IgD-negative memory B cell (primary cell): ENCODE results near the gene IRAK2. TPM values are rescaled to one million over a fixed set of nuclear protein-coding genes. Genes with fewer than 3 reads are reported as not detected.
A peak's percentile ranks its signal among the peaks of the same experiment; 100 is the strongest.

ENCODE experiments used
- H3K27ac Mint-ChIP-seq, 3 donors: one replicate each; pipeline ENCODE4 v1.8.0; 2020 to 2022; ENCODE audit warnings: mild to moderate bottlenecking in 3 of 3, mixed read lengths in 3 of 3, moderate library complexity in 1 of 3
- H3K27me3 Mint-ChIP-seq: one replicate; pipeline ENCODE4 v1.8.0; 2021; ENCODE audit warnings: mixed read lengths
- H3K36me3 Mint-ChIP-seq: one replicate; pipeline ENCODE4 v1.8.0; 2020; ENCODE audit warnings: mild to moderate bottlenecking, mixed read lengths
- H3K4me1 Mint-ChIP-seq, 3 donors: one replicate each; pipeline ENCODE4 v1.8.0; 2020 to 2022; ENCODE audit warnings: mixed read lengths in 3 of 3, mild to moderate bottlenecking in 1 of 3
- H3K4me3 Mint-ChIP-seq, 4 donors: one replicate each; pipeline ENCODE4 v1.8.0; 2020 to 2022; ENCODE audit warnings: mild to moderate bottlenecking in 4 of 4, mixed read lengths in 4 of 4, moderate library complexity in 3 of 4
- H3K9me3 Mint-ChIP-seq, 3 donors: one replicate each; pipeline ENCODE4 v1.8.0; 2020 to 2021; ENCODE audit warnings: mixed read lengths in 3 of 3, mild to moderate bottlenecking in 1 of 3
- polyA plus RNA-seq: library from polyadenylated mRNA; unstranded; fragments of 300-500 nt; fragmentation: Illumina TruSeq; gene quantifications from one replicate; pipeline ENCODE4 v1.2.3, GENCODE V29; 2021

The IRAK2 gene
- polyA plus RNA-seq, 1 donor from 2014 or later, result 8.4 TPM

GRCh38 chr3:10289077-10289476 lies 124.4 kb downstream of the IRAK2 start:
- H3K36me3 Mint-ChIP-seq, result peaks cover 5% of the 10 kb centered on the region
- no peak overlapping the region for H3K4me3 Mint-ChIP-seq
- peaks cover 26 to 31% (median 28%) of the 10 kb centered on the region in 3 donors for H3K4me1 Mint-ChIP-seq
- H3K27me3 Mint-ChIP-seq, result no peaks in the 10 kb centered on the region
- H3K9me3 Mint-ChIP-seq, result no peaks in the 10 kb centered on the region
- no peak overlapping the region for H3K27ac Mint-ChIP-seq

GRCh38 chr3:10289787-10290355 lies 125.2 kb downstream of the IRAK2 start:
- H3K9me3 Mint-ChIP-seq, result no peaks in the 10 kb centered on the region
- peak overlapping the region in 1 of 3 donors; percentile 79 for H3K27ac Mint-ChIP-seq
- peaks cover 25 to 30% (median 26%) of the 10 kb centered on the region in 3 donors for H3K4me1 Mint-ChIP-seq
- no peak overlapping the region for H3K4me3 Mint-ChIP-seq
- H3K36me3 Mint-ChIP-seq, result peaks cover 6% of the 10 kb centered on the region
- H3K27me3 Mint-ChIP-seq, result no peaks in the 10 kb centered on the region

- Mint-ChIP-seq H3K4me1 (peaks cover 26 to 27% (median 27%) of the 10 kb centered on the region in 3 donors), H3K27ac (peak overlapping the region in 2 of 3 donors; percentile 59 to 79), H3K27me3 (no peaks in the 10 kb centered on the region), H3K4me3 (no peak overlapping the region), H3K9me3 (no peaks in the 10 kb centered on the region), H3K36me3 (peaks cover 5% of the 10 kb centered on the region)
Observed at GRCh38 chr3:10290481-10291176, 125.9 kb downstream of the IRAK2 start.

GRCh38 chr3:10291641-10292040 lies 126.9 kb downstream of the IRAK2 start:
- Mint-ChIP-seq H3K4me3 (peak overlapping the region in 2 of 4 donors; percentile 42 to 61), H3K27me3 (no peaks in the 10 kb centered on the region), H3K4me1 (peaks cover 26 to 27% (median 27%) of the 10 kb centered on the region in 3 donors), H3K27ac (peak overlapping the region; percentile 72 to 94 (median 79)), H3K9me3 (no peaks in the 10 kb centered on the region), H3K36me3 (peaks cover 3% of the 10 kb centered on the region)

- Mint-ChIP-seq H3K9me3 (no peaks in the 10 kb centered on the region), H3K4me3 (peak within 1 kb of the TSS; percentile 42 to 85 (median 77)), H3K27ac (peak within 1 kb of the TSS; percentile 72 to 94 (median 91)), H3K4me1 (peaks cover 23 to 28% (median 26%) of the 10 kb centered on the region in 3 donors), H3K36me3 (peaks cover 3% of the 10 kb centered on the region), H3K27me3 (no peaks in the 10 kb centered on the region)
Observed at GRCh38 chr3:10292505-10293419, 128.0 kb downstream of the IRAK2 start, which contains the start of gene GHRL. GHRL (minus strand) TSS chr3:10292947; CDS start chr3:10290180, 2,767 bp downstream.

Other genes with a start within 250 kb of the IRAK2 start
- 6.7 TPM for gene IL17RC, start 247.8 kb upstream of the IRAK2 start, polyA plus RNA-seq
- 17.7 TPM for gene CRELD1, start 231.1 kb upstream of the IRAK2 start, polyA plus RNA-seq
- gene PRRT3, start 212.5 kb upstream of the IRAK2 start, polyA plus RNA-seq, result 2.0 TPM
- gene EMC3, start 178.1 kb upstream of the IRAK2 start, polyA plus RNA-seq, result 69.2 TPM
- gene FANCD2, start 138.5 kb upstream of the IRAK2 start, polyA plus RNA-seq, result 15.2 TPM
- not detected for gene FANCD2OS, start 56.7 kb upstream of the IRAK2 start, polyA plus RNA-seq
- gene BRK1, start 49.2 kb upstream of the IRAK2 start, polyA plus RNA-seq, result 221 TPM
- gene VHL, start 23.1 kb upstream of the IRAK2 start, polyA plus RNA-seq, result 47.3 TPM
- gene TATDN2, start 83.5 kb downstream of the IRAK2 start, polyA plus RNA-seq, result 11.6 TPM
- gene GHRL, start 128.0 kb downstream of the IRAK2 start, polyA plus RNA-seq, result 1.5 TPM
- 111 TPM for gene SEC13, start 156.2 kb downstream of the IRAK2 start, polyA plus RNA-seq